HepG2 (cell line): ENCODE data around the gene FAM229A. TPM values are rescaled to one million over a fixed set of nuclear protein-coding genes. Genes with fewer than 3 reads are reported as not detected.

Experiments
- ATAC-seq: fragments of 200-7000 bp; cut with Tn5 transposase; 3 replicates; pipeline ENCODE4 v1.9.1; 2020; ENCODE audit warnings: mild to moderate bottlenecking, moderate library complexity
- BruUV-seq: library from RNA; stranded (reverse); fragments of 400-500 nt; replicated peaks from 2 replicates; lab custom pipeline; 2021; lab: Mats Ljungman, UMichigan
- CTCF ChIA-PET: fragments of 300-600 bp; formaldehyde crosslinking; extraction: SDS; loops from one replicate; lab custom pipeline; 2021; ENCODE audit warnings: low total read pairs, inconsistent platforms, low intra/inter-chr PET ratio; lab: Yijun Ruan, JAX
- POLR2A ChIA-PET: fragments of 350-600 bp; sonication (Branson Sonifier 250); formaldehyde crosslinking; loops from one replicate; lab custom pipeline; 2020; ENCODE audit warnings: antibody characterized with exemption, inconsistent platforms; lab: Yijun Ruan, JAX
- DNase-seq: peaks from one replicate; pipeline ENCODE4 v3.0.0-alpha.2; 2015; ENCODE audit warnings: low spot score
- FAIRE-seq: peaks from 3 replicates; lab custom pipeline; 2011; peaks lifted over from hg19 to GRCh38; lab: Jason Lieb, UNC
- H2AFZ ChIP-seq: one replicate; pipeline ENCODE4 v1.6.1; 2011; ENCODE audit warnings: low read length, inconsistent platforms
- H3K27ac ChIP-seq: fragments of 300-600 bp; 3 replicates; pipeline ENCODE4 v1.8.0; 2011; ENCODE audit warnings: mixed run types, mild to moderate bottlenecking, mixed read lengths, low read length, inconsistent platforms; ENCODE audit not compliant: insufficient read depth; ENCODE audit errors: extremely low read length
- H3K27me3 ChIP-seq, 2 experiments: fragments of 200-600 bp in 1 of 2; 2 replicates in 1 of 2; 3 replicates in 1 of 2; pipeline versions ENCODE4 v1.6.0 to v1.8.0; 2011; ENCODE audit warnings: low read length in 2 of 2, mild to moderate bottlenecking in 2 of 2, moderate library complexity in 2 of 2, inconsistent platforms in 1 of 2; ENCODE audit not compliant: insufficient read depth in 2 of 2, control insufficient read depth in 1 of 2
- H3K36me3 ChIP-seq, 2 experiments: fragments of 200-600 bp in 1 of 2; replicated peaks in 1 of 2; 2 replicates in 1 of 2; 3 replicates in 1 of 2; pipeline versions ENCODE4 v1.5.1 to v1.8.0; 2011; ENCODE audit warnings: low read length in 2 of 2, inconsistent platforms in 1 of 2; ENCODE audit not compliant: insufficient read depth in 2 of 2, control insufficient read depth in 1 of 2
- H3K4me1 ChIP-seq: 2 replicates; pipeline ENCODE4 v1.5.1; 2012; ENCODE audit warnings: low read length, inconsistent platforms; ENCODE audit not compliant: insufficient read depth
- H3K4me2 ChIP-seq: 2 replicates; pipeline ENCODE4 v1.6.0; 2011; ENCODE audit warnings: low read depth, low read length, inconsistent platforms
- H3K4me3 ChIP-seq, 3 experiments: fragments of 200-600 bp in 1 of 3; sonication (generic), shearing (Covaris generic) in 1 of 3; replicated peaks in 1 of 3; 2 replicates each; pipeline ENCODE4 v1.5.1; 2011 to 2016; ENCODE audit warnings: low read length in 3 of 3, inconsistent platforms in 2 of 3, low read depth in 2 of 3, mild to moderate bottlenecking in 2 of 3, control low read depth in 1 of 3, mixed read lengths in 1 of 3; ENCODE audit not compliant: insufficient read depth in 1 of 3
- H3K79me2 ChIP-seq: one replicate; pipeline ENCODE4 v1.6.1; 2011; ENCODE audit warnings: low read length, inconsistent platforms; ENCODE audit not compliant: insufficient read depth
- H3K9ac ChIP-seq: 2 replicates; pipeline ENCODE4 v1.6.0; 2011; ENCODE audit warnings: mild to moderate bottlenecking, low read depth, low read length, inconsistent platforms; ENCODE audit not compliant: insufficient read depth
- H3K9me3 ChIP-seq: 2 replicates; pipeline ENCODE4 v1.5.1; 2012; ENCODE audit warnings: mild to moderate bottlenecking, low read length
- H4K20me1 ChIP-seq: 2 replicates; pipeline ENCODE4 v1.6.0; 2011; ENCODE audit warnings: inconsistent platforms, mild to moderate bottlenecking, low read length, moderate library complexity; ENCODE audit not compliant: insufficient read depth
- ARID4A ChIP-seq: sonication (generic); formaldehyde crosslinking; IDR thresholded peaks from 2 replicates; pipeline ENCODE4 v1.5.0; 2020; ENCODE audit warnings: mild to moderate bottlenecking, missing genetic modification reagents, borderline replicate concordance
- HOMEZ ChIP-seq: IDR thresholded peaks from 2 replicates; pipeline ENCODE4 v1.6.1; 2016; ENCODE audit warnings: low read depth
- IKZF5 ChIP-seq: IDR thresholded peaks from 2 replicates; pipeline ENCODE4 v1.6.1; 2018; ENCODE audit warnings: missing genetic modification reagents, mild to moderate bottlenecking, missing compliant biosample characterization
- KDM1A ChIP-seq: IDR thresholded peaks from 2 replicates; pipeline ENCODE4 v1.6.1; 2016; ENCODE audit warnings: missing compliant biosample characterization
- KDM2A ChIP-seq: sonication (generic); formaldehyde crosslinking; IDR thresholded peaks from 2 replicates; pipeline ENCODE4 v1.4.0; 2020; ENCODE audit warnings: low read depth, missing genetic modification reagents, borderline replicate concordance
- LCORL ChIP-seq, 2 experiments: fragments of 450-650 bp in 1 of 2; sonication (generic) in 1 of 2; formaldehyde crosslinking in 1 of 2; IDR thresholded peaks; 2 replicates each; pipeline versions ENCODE4 v1.5.0 to v1.6.1; 2017 to 2020; ENCODE audit warnings: antibody characterized with exemption in 1 of 2, missing genetic modification reagents in 1 of 2
- NFATC3 ChIP-seq: sonication (generic); formaldehyde crosslinking; IDR thresholded peaks from 2 replicates; pipeline ENCODE4 v1.5.1; 2020; ENCODE audit warnings: mild to moderate bottlenecking, missing genetic modification reagents
- NR2F6 ChIP-seq, 2 experiments: IDR thresholded peaks; 2 replicates each; pipeline ENCODE4 v1.6.1; 2016; ENCODE audit warnings: antibody characterized with exemption in 1 of 2, mild to moderate bottlenecking in 1 of 2
- ZBTB7B ChIP-seq: sonication (generic); formaldehyde crosslinking; IDR thresholded peaks from 2 replicates; pipeline ENCODE4 v1.4.0; 2020; ENCODE audit warnings: missing genetic modification reagents
- ZHX1 ChIP-seq: sonication (generic); formaldehyde crosslinking; IDR thresholded peaks from 2 replicates; pipeline ENCODE4 v1.8.1; 2022; ENCODE audit warnings: low read depth, mild to moderate bottlenecking, missing genetic modification reagents
- ZNF10 ChIP-seq: sonication (generic); formaldehyde crosslinking; IDR thresholded peaks from 2 replicates; pipeline ENCODE4 v1.4.0; 2020; ENCODE audit warnings: mild to moderate bottlenecking, low read depth, missing genetic modification reagents, borderline replicate concordance
- ZNF124 ChIP-seq: sonication (generic); formaldehyde crosslinking; IDR thresholded peaks from 2 replicates; pipeline ENCODE4 v1.4.0; 2020; ENCODE audit warnings: missing genetic modification reagents
- ZNF207 ChIP-seq: fragments of 450-650 bp; IDR thresholded peaks from 2 replicates; pipeline ENCODE4 v1.6.1; 2016; ENCODE audit warnings: antibody characterized with exemption, borderline replicate concordance
- ZNF460 ChIP-seq: sonication (generic); formaldehyde crosslinking; IDR thresholded peaks from 2 replicates; pipeline ENCODE4 v1.5.1; 2020; ENCODE audit warnings: missing genetic modification reagents, mild to moderate bottlenecking, borderline replicate concordance
- WGBS: methylation state at CpG from one replicate; pipeline ENCODE4 v1.1.6; 2017; ENCODE audit warnings: low lambda C conversion rate; 5-methylcytosine and 5-hydroxymethylcytosine counted together
- in situ Hi-C: cut with HindIII; loops from 2 replicates; pipeline ENCODE4 v1.10.0; 2017; ENCODE audit warnings: low pct_unique_long_range_greater_than_20kb; ENCODE audit not compliant: extremely low pct_ligation_motif_present
- intact Hi-C: fragments of 100-400 bp; cut with micrococcal nuclease; formaldehyde crosslinking; loops from one replicate; pipeline ENCODE4 v1.10.0; 2022; ENCODE audit not compliant: unreplicated experiment
- polyA plus RNA-seq, 8 experiments: library from polyadenylated mRNA; depleted of rRNA in 3 of 8; stranded (reverse) in 7 of 8; unstranded in 1 of 8; fragments of >200 nt; fragmentation: Illumina TruSeq in 4 of 8; extraction: Trizol in 4 of 8; gene quantifications; 2 replicates each; pipeline versions ENCODE4 v1.2.1 to v1.2.3, GENCODE V29; 2011 to 2016; ENCODE audit warnings: low read depth in 4 of 8, missing spikeins in 1 of 8, mixed read lengths in 1 of 8; ENCODE audit not compliant: insufficient read depth in 1 of 8
- total RNA-seq, 5 experiments: library from RNA; depleted of rRNA; stranded (reverse); fragments of >200 nt; fragmentation: Illumina TruSeq; extraction: Trizol; gene quantifications; 2 replicates each; pipeline ENCODE4 v1.2.3, GENCODE V29; 2016; ENCODE audit warnings: low read depth in 1 of 5

FAM229A gene
- total and polyA plus RNA-seq, 2 of the 13 experiments (the other 11 are each of a cell fraction or from before 2014, with no cell fraction given) = 3.2 to 17.6 TPM

- peak overlapping the region; percentile 93 for H3K4me2 ChIP-seq
- 56% methylated on average over 1 of the region's 15 CpGs for WGBS
- H3K27ac ChIP-seq = no peak overlapping the region
- intact Hi-C loops = loop anchor here (2.0 to 10.0 kb wide), 2 partner anchors 14 to 58 kb away; partner anchors contain the start of gene BSDC1
- DNase-seq (no peak), FAIRE-seq (no peak), ATAC-seq (peak; percentile 48)
- no peak overlapping the region; the same call in 1 of the 2 replicates for H3K9ac ChIP-seq
- in situ Hi-C loops = no loop called here
- H3K4me3 ChIP-seq = peak overlapping the region; percentile 29 to 95 (median 84); a peak in 5 of 6 replicates
- H3K36me3 ChIP-seq = peaks cover 12 to 29% of the 10 kb centered on the region in 2 experiments
- no TSS peak for BruUV-seq
- H3K79me2 ChIP-seq = peaks cover 14% of the 10 kb centered on the region
- H2AFZ ChIP-seq = no peak overlapping the region
- no peaks in the 10 kb centered on the region for H3K9me3 ChIP-seq
- POLR2A ChIA-PET = interaction anchor here (0.6 to 5.8 kb wide), 34 partner anchors 9 to 263 kb away, joined by 3 to 222 read pairs (median 4); partner anchors contain the start of genes BSDC1, CCDC28B, FAM167B and HDAC1
- peaks cover 14% of the 10 kb centered on the region for H4K20me1 ChIP-seq
- H3K27me3 ChIP-seq = peaks cover 0 to 4% of the 10 kb centered on the region in 2 experiments; a peak in 2 of 5 replicates
- CTCF ChIA-PET = no interaction called here
- H3K4me1 ChIP-seq = peaks cover 59% of the 10 kb centered on the region
- TF ChIP-seq NFATC3 (0 out of 2 replicates have a peak, but pooled peaks have one; percentile 5), ARID4A (CRISPR knock-in tag) (peak; percentile 21; the same call in 1 of the 2 replicates), ZNF10 (CRISPR knock-in tag) (no peak), HOMEZ (CRISPR knock-in tag) (no peak), IKZF5 (CRISPR knock-in tag) (peak; percentile 9; the same call in 1 of the 2 replicates), NR2F6 (IDR thresholded peaks at IDR 0.05) (no peak), NR2F6 (CRISPR knock-in tag; IDR thresholded peaks at IDR 0.05) (no peak), KDM2A (CRISPR knock-in tag) (0 out of 2 replicates have a peak, but pooled peaks have one; percentile 28), ZHX1 (CRISPR knock-in tag) (no peak), ZNF124 (CRISPR knock-in tag) (no peak), LCORL (IDR thresholded peaks at IDR 0.05) (no peak), LCORL (CRISPR knock-in tag; IDR thresholded peaks at IDR 0.05) (0 out of 2 replicates have a peak, but pooled peaks have one; percentile 45), KDM1A (CRISPR knock-in tag) (0 out of 2 replicates have a peak, but pooled peaks have one; percentile 3), ZNF207 (no peak), ZNF460 (no peak), ZBTB7B (CRISPR knock-in tag) (peak; percentile 74; the same call in 1 of the 2 replicates)
Measured at GRCh38 chr1:32336591-32336932, 25.7 kb downstream of the FAM229A start.
